HL-60 (cell line): Measurements from ENCODE around the gene PRSS22.

ENCODE experiments used
- GABPA ChIP-seq: IDR thresholded peaks from 2 replicates; pipeline ENCODE4 v1.6.1; 2012; ENCODE audit warnings: low read depth
- POLR2AphosphoS5 ChIP-seq: IDR thresholded peaks from 2 replicates; pipeline ENCODE4 v1.6.1; 2012; ENCODE audit warnings: low read depth
- TF ChIP-seq, protein P1 (sequence below): IDR thresholded peaks from one replicate; pipeline ENCODE4 v1.5.1; 2011; ENCODE audit warnings: low read length, control low read depth, inconsistent platforms; ENCODE audit not compliant: insufficient read depth
- TF ChIP-seq, protein P2 (sequence below): IDR thresholded peaks from 2 replicates; pipeline ENCODE4 v1.6.1; 2012; ENCODE audit warnings: low read depth; ENCODE audit not compliant: insufficient replicate concordance

DNA sequence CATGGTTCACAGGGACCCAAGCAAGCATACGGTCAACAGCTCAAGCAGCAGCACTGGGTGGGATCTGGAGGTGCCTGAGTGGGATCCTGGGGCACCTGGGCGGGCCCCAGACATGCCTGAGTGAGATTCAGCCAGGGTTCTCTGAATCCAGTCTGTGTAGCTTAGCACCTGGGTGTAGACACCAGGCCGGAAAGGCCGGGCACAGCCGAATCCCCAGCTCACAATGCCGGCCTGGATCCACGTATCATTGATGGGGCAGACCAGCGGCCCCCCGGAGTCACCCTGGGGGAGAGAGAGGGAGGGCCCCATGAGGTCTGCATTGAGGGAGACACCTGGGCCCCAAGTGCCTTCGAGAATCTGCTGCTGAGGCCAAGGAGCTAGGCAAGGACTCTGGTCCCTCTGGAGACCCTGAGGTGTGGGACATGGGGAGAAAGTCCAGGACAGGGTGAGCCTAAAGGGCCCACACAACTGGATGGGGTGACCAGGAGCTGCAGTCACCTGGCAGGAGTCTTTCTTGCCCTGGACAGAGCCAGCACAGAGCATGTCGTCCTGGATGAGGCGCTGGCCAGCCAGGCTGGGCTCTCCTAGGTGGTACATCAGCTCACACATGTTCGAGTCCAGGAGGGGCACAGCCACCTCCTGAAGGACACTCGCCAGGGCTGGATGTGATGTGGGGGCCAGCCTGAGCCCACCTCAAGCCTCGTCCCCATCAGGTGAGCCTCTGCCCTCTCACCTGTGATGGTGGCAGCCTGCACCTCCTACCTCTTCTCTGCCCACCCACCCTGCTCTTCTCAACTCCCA, 18.1 kb downstream of the PRSS22 start:
- TF ChIP-seq, protein P1, sequence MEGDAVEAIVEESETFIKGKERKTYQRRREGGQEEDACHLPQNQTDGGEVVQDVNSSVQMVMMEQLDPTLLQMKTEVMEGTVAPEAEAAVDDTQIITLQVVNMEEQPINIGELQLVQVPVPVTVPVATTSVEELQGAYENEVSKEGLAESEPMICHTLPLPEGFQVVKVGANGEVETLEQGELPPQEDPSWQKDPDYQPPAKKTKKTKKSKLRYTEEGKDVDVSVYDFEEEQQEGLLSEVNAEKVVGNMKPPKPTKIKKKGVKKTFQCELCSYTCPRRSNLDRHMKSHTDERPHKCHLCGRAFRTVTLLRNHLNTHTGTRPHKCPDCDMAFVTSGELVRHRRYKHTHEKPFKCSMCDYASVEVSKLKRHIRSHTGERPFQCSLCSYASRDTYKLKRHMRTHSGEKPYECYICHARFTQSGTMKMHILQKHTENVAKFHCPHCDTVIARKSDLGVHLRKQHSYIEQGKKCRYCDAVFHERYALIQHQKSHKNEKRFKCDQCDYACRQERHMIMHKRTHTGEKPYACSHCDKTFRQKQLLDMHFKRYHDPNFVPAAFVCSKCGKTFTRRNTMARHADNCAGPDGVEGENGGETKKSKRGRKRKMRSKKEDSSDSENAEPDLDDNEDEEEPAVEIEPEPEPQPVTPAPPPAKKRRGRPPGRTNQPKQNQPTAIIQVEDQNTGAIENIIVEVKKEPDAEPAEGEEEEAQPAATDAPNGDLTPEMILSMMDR, result no peak
- TF ChIP-seq POLR2AphosphoS5 (no peak), GABPA (no peak)
- TF ChIP-seq, protein P2, sequence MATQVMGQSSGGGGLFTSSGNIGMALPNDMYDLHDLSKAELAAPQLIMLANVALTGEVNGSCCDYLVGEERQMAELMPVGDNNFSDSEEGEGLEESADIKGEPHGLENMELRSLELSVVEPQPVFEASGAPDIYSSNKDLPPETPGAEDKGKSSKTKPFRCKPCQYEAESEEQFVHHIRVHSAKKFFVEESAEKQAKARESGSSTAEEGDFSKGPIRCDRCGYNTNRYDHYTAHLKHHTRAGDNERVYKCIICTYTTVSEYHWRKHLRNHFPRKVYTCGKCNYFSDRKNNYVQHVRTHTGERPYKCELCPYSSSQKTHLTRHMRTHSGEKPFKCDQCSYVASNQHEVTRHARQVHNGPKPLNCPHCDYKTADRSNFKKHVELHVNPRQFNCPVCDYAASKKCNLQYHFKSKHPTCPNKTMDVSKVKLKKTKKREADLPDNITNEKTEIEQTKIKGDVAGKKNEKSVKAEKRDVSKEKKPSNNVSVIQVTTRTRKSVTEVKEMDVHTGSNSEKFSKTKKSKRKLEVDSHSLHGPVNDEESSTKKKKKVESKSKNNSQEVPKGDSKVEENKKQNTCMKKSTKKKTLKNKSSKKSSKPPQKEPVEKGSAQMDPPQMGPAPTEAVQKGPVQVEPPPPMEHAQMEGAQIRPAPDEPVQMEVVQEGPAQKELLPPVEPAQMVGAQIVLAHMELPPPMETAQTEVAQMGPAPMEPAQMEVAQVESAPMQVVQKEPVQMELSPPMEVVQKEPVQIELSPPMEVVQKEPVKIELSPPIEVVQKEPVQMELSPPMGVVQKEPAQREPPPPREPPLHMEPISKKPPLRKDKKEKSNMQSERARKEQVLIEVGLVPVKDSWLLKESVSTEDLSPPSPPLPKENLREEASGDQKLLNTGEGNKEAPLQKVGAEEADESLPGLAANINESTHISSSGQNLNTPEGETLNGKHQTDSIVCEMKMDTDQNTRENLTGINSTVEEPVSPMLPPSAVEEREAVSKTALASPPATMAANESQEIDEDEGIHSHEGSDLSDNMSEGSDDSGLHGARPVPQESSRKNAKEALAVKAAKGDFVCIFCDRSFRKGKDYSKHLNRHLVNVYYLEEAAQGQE, result no peak
